Measurements from ENCODE around the gene IL24. TPM values are rescaled to one million over a fixed set of nuclear protein-coding genes. Genes with fewer than 3 reads are reported as not detected.

IL24 gene
- total and polyA plus RNA-seq, 2 donors (not counting 1 experiment from before 2014, with no cell fraction given) = 0.17 to 0.54 TPM

DNA sequence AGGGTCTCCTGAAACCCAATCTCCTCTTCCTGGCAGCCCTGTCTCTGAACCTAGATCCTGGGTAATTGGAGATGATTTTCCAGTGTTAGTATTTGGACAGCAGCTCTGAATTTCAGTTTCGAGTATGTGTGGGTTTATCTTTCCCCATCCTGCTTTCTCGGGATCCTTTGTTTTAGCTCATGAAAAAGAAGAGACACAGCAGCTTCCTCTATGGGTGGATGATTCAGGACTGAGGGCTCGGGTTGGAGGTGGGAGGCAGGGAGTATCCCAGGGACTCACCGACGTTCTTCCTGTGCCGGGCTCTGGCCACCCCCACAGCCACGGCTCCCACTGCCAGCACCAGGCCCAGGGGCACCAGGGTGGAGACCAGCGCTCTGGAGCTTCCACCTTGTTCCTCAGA, 34.9 kb downstream of the IL24 start:
- DNase-seq (ENCODE audit: low read depth in 2 of 2) = no peak
- no peaks in the 10 kb centered on the region for H3K36me3 ChIP-seq (ENCODE audit: control insufficient read depth, insufficient read depth, low read length)
- no peak overlapping the region for H3K4me2 ChIP-seq (ENCODE audit: extremely low read depth, insufficient read depth, low read length)
- peaks cover 8% of the 10 kb centered on the region for H3K27me3 ChIP-seq (ENCODE audit: control insufficient read depth, insufficient read depth, low read length)
- H3K79me2 ChIP-seq (ENCODE audit: control insufficient read depth, insufficient read depth, low read length) = no peaks in the 10 kb centered on the region
- H3K9ac ChIP-seq (ENCODE audit: insufficient read depth, low read length) = no peak overlapping the region
- H3K9me3 ChIP-seq (ENCODE audit: control insufficient read depth, insufficient read depth, low read depth, low read length) = no peaks in the 10 kb centered on the region
- H3K4me1 ChIP-seq (ENCODE audit: control insufficient read depth, extremely low read depth, insufficient read depth, low read length) = no peaks in the 10 kb centered on the region
- no peaks in the 10 kb centered on the region for H4K20me1 ChIP-seq (ENCODE audit: control insufficient read depth, extremely low read depth, insufficient read depth, low read length)
- no peak overlapping the region for H3K4me3 ChIP-seq (replicated peaks in 1 of 4; ENCODE audit: control extremely low read depth in 1 of 4, insufficient read depth in 1 of 4, low read depth in 3 of 4, low read length in 4 of 4)
- H2AFZ ChIP-seq (ENCODE audit: low read length) = no peak overlapping the region
- TF ChIP-seq, protein P1, sequence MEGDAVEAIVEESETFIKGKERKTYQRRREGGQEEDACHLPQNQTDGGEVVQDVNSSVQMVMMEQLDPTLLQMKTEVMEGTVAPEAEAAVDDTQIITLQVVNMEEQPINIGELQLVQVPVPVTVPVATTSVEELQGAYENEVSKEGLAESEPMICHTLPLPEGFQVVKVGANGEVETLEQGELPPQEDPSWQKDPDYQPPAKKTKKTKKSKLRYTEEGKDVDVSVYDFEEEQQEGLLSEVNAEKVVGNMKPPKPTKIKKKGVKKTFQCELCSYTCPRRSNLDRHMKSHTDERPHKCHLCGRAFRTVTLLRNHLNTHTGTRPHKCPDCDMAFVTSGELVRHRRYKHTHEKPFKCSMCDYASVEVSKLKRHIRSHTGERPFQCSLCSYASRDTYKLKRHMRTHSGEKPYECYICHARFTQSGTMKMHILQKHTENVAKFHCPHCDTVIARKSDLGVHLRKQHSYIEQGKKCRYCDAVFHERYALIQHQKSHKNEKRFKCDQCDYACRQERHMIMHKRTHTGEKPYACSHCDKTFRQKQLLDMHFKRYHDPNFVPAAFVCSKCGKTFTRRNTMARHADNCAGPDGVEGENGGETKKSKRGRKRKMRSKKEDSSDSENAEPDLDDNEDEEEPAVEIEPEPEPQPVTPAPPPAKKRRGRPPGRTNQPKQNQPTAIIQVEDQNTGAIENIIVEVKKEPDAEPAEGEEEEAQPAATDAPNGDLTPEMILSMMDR (conservative IDR thresholded peaks at IDR 0.05 in 1 of 2, IDR thresholded peaks at IDR 0.05 in 1 of 2; ENCODE audit: low read depth in 1 of 2, low read length in 2 of 2) = no peak
- TF ChIP-seq EZH2 (IDR thresholded peaks at IDR 0.05; ENCODE audit: low read length, missing control alignments) = no peak
- no peak overlapping the region for H3K27ac ChIP-seq (ENCODE audit: insufficient read depth, low read length)

DNA sequence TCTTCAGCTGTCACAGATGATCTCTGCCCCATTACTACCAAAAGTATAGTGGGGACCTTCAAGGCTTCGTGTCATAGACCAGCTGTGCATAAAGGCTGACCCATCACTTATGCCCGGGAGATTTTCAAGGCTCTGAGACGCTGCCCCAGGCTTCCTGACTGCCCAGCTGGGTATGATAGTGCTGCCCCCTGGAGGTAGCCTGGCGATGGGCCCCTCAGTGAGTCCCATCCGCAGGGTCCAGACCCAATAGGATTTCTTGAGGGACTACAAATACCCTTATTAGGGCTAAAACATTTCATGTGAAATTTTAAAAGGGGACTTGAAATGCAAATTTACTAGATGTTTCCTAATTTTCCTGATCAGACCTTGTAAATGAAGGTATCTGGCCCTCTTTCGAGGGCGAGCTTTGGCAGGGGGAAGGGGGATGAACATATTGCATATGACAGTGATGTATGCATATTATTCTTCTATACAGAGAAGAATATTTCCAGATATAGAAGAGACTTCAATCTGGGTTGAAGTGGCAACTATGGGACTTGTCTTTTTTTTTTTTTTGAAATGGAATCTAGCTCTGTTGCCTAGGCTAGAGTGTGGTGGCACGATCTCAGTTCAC, 36.2 kb downstream of the IL24 start:
- no peak for DNase-seq (ENCODE audit: low read depth in 2 of 2)

DNA sequence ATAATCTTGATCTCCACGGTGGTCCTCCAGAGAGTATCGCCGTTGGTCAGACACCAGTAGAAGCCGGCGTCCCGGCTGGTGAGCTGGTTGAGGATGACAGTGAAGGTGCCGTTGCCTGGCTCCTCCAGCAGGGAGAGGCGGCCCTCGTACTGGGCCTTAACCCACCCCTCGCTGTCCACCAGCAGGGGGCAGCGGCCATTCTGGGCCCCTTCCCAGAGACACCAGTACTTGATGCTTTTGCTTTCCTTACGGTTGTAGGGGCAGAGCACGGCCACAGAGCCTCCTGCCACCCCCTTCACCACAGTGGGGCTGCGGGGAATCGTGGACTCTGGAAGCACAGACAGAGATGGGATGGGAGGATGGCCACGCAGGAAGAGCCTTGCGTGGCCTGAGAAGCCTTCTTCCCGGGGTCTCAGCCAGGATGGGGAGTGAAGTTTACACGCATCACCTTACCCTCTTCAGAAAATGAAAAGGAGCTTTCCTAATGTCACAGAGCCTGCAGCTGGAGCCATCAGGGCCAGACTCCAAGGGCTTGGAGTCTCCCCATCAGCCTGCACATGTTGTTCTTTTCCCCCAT, 38.3 kb downstream of the IL24 start:
- H3K79me2 ChIP-seq (ENCODE audit: control insufficient read depth, insufficient read depth, low read length) = no peaks in the 10 kb centered on the region
- H4K20me1 ChIP-seq (ENCODE audit: control insufficient read depth, extremely low read depth, insufficient read depth, low read length) = no peaks in the 10 kb centered on the region
- H3K9me3 ChIP-seq (ENCODE audit: control insufficient read depth, insufficient read depth, low read depth, low read length) = no peaks in the 10 kb centered on the region
- no peak overlapping the region for H2AFZ ChIP-seq (ENCODE audit: low read length)
- H3K4me2 ChIP-seq (ENCODE audit: extremely low read depth, insufficient read depth, low read length) = no peak overlapping the region
- H3K27me3 ChIP-seq (ENCODE audit: control insufficient read depth, insufficient read depth, low read length) = peaks cover 8% of the 10 kb centered on the region
- no peaks in the 10 kb centered on the region for H3K36me3 ChIP-seq (ENCODE audit: control insufficient read depth, insufficient read depth, low read length)
- no peak for DNase-seq (ENCODE audit: low read depth in 2 of 2)
- H3K4me1 ChIP-seq (ENCODE audit: control insufficient read depth, extremely low read depth, insufficient read depth, low read length) = no peaks in the 10 kb centered on the region
- no peak overlapping the region for H3K4me3 ChIP-seq (replicated peaks in 1 of 4; ENCODE audit: control extremely low read depth in 1 of 4, insufficient read depth in 1 of 4, low read depth in 3 of 4, low read length in 4 of 4)
- no peak for TF ChIP-seq EZH2 (IDR thresholded peaks at IDR 0.05; ENCODE audit: low read length, missing control alignments)
- TF ChIP-seq, protein P1 (conservative IDR thresholded peaks at IDR 0.05 in 1 of 2, IDR thresholded peaks at IDR 0.05 in 1 of 2; ENCODE audit: low read depth in 1 of 2, low read length in 2 of 2) = peak; percentile 29 to 45
- H3K27ac ChIP-seq (ENCODE audit: insufficient read depth, low read length) = no peak overlapping the region
- H3K9ac ChIP-seq (ENCODE audit: insufficient read depth, low read length) = no peak overlapping the region

More for the DNA sequence above, 36.2 kb downstream of the IL24 start:
- Histone ChIP-seq H3K9ac (ENCODE audit: insufficient read depth, low read length) (no peak overlapping the region), H3K4me3 (replicated peaks in 1 of 4; ENCODE audit: control extremely low read depth in 1 of 4, insufficient read depth in 1 of 4, low read depth in 3 of 4, low read length in 4 of 4) (no peak overlapping the region), H3K4me1 (ENCODE audit: control insufficient read depth, extremely low read depth, insufficient read depth, low read length) (no peaks in the 10 kb centered on the region), H2AFZ (ENCODE audit: low read length) (no peak overlapping the region), H3K9me3 (ENCODE audit: control insufficient read depth, insufficient read depth, low read depth, low read length) (no peaks in the 10 kb centered on the region), H3K27ac (ENCODE audit: insufficient read depth, low read length) (no peak overlapping the region), H3K27me3 (ENCODE audit: control insufficient read depth, insufficient read depth, low read length) (peaks cover 8% of the 10 kb centered on the region), H3K79me2 (ENCODE audit: control insufficient read depth, insufficient read depth, low read length) (no peaks in the 10 kb centered on the region), H4K20me1 (ENCODE audit: control insufficient read depth, extremely low read depth, insufficient read depth, low read length) (no peaks in the 10 kb centered on the region), H3K4me2 (ENCODE audit: extremely low read depth, insufficient read depth, low read length) (no peak overlapping the region), H3K36me3 (ENCODE audit: control insufficient read depth, insufficient read depth, low read length) (no peaks in the 10 kb centered on the region)
- no peak for TF ChIP-seq EZH2 (IDR thresholded peaks at IDR 0.05; ENCODE audit: low read length, missing control alignments)
- TF ChIP-seq, protein P1 (conservative IDR thresholded peaks at IDR 0.05 in 1 of 2, IDR thresholded peaks at IDR 0.05 in 1 of 2; ENCODE audit: low read depth in 1 of 2, low read length in 2 of 2) = peak; percentile 35 to 50
